Thyroid gland (tissue), 4 donors: Measurements from ENCODE around the gene YPEL2.

ENCODE experiments used
- POLR2A ChIP-seq, 2 donors: fragments of 450-650 bp; IDR thresholded peaks; one replicate each; pipeline ENCODE4 v1.6.1; 2017; ENCODE audit warnings: antibody characterized with exemption in 2 of 2, mild to moderate bottlenecking in 2 of 2, moderate library complexity in 1 of 2
- TF ChIP-seq, protein P1 (sequence below), 6 experiments: fragments of 200-600 bp in 3 of 6; fragments of 450-650 bp in 3 of 6; sonication (generic) in 3 of 6; IDR thresholded peaks; one replicate each; pipeline ENCODE4 v1.5.1; 2016 to 2019; ENCODE audit warnings: antibody characterized with exemption in 6 of 6, mild to moderate bottlenecking in 2 of 6, inconsistent platforms in 1 of 6, moderate library complexity in 1 of 6

DNA sequence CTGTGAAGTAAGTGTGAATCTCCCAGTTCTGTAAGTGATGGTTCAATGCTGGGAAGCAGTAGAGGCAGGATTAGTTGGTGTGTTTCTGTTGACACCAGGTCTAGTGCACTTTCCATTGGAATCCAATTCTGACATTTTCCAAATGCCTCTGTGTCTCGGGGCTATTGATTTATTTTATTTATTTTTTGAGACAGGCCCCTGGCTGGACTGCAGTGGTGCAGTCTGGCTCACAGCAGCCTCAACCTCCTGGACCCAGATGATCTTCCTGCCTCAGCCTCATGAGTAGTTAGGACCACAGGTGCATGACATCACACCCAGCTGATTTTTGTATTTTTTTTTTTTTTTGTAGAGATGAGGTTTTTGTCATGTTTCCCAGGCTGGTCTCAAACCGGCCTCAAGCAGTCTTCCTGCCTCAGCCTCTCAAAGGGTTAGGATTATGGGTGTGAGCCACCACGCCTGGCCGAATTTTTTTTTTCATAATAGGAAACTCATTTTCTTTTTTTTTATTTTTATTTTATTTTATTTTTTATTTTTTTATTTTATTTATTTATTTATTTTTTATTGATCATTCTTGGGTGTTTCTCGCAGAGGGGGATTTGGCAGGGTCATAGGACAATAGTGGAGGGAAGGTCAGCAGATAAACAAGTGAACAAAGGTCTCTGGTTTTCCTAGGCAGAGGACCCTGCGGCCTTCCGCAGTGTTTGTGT, 61.7 kb downstream of the YPEL2 start:
- TF ChIP-seq, protein P1, sequence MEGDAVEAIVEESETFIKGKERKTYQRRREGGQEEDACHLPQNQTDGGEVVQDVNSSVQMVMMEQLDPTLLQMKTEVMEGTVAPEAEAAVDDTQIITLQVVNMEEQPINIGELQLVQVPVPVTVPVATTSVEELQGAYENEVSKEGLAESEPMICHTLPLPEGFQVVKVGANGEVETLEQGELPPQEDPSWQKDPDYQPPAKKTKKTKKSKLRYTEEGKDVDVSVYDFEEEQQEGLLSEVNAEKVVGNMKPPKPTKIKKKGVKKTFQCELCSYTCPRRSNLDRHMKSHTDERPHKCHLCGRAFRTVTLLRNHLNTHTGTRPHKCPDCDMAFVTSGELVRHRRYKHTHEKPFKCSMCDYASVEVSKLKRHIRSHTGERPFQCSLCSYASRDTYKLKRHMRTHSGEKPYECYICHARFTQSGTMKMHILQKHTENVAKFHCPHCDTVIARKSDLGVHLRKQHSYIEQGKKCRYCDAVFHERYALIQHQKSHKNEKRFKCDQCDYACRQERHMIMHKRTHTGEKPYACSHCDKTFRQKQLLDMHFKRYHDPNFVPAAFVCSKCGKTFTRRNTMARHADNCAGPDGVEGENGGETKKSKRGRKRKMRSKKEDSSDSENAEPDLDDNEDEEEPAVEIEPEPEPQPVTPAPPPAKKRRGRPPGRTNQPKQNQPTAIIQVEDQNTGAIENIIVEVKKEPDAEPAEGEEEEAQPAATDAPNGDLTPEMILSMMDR (IDR thresholded peaks at IDR 0.05): no peak
- no peak for TF ChIP-seq POLR2A (IDR thresholded peaks at IDR 0.05)
